Activated naive CD4-positive, alpha-beta T cell treated with anti-CD3 and anti-CD28 coated beads, Interleukin-2, amount 50 U/mL, for 72 hours (primary cell): ENCODE data around the gene BCAS3. TPM values are rescaled to one million over a fixed set of nuclear protein-coding genes. Genes with fewer than 3 reads are reported as not detected.
"Not testable (repeated sequence)": the region's sequence is repeated elsewhere in the genome, so short reads cannot be mapped to it uniquely, and the experiment has no call there.

Experiments
- ATAC-seq, 2 donors: fragments of 150-1000 bp; cut with Tn5 transposase; 2 replicates each; pipeline ENCODE4 v1.10.0; 2021; ENCODE audit warnings: mild to moderate bottlenecking in 2 of 2, moderate library complexity in 2 of 2
- DNase-seq, 2 donors: peaks; one replicate each; pipeline ENCODE4 v3.0.0; 2021 to 2022; ENCODE audit warnings: low spot score in 2 of 2
- H3K27ac Mint-ChIP-seq, 2 donors: one replicate each; pipeline ENCODE4 v1.8.0; 2022; ENCODE audit warnings: mild to moderate bottlenecking in 2 of 2, mixed read lengths in 2 of 2
- H3K36me3 Mint-ChIP-seq, 2 donors: one replicate each; pipeline ENCODE4 v1.8.0; 2022; ENCODE audit warnings: mixed read lengths in 2 of 2
- H3K9me3 Mint-ChIP-seq, 2 donors: one replicate each; pipeline ENCODE4 v1.8.0; 2022; ENCODE audit warnings: mixed read lengths in 2 of 2
- total RNA-seq, 2 donors: library from RNA; stranded (reverse); gene quantifications; one replicate each; pipeline ENCODE4 v1.2.3, GENCODE V29; 2022

The BCAS3 gene
- total RNA-seq, 2 donors from 2014 or later: 10.5 to 24.4 TPM

GRCh38 chr17:61354895-61355874 is 677.5 kb downstream of the BCAS3 start:
- H3K36me3 Mint-ChIP-seq: no peaks in the 10 kb centered on the region
- H3K27ac Mint-ChIP-seq: no peak overlapping the region
- no peak for ATAC-seq
- DNase-seq: no peak
- no peaks in the 10 kb centered on the region for H3K9me3 Mint-ChIP-seq

- not testable (repeated sequence) for DNase-seq, H3K27ac Mint-ChIP-seq, H3K9me3 Mint-ChIP-seq, H3K36me3 Mint-ChIP-seq, ATAC-seq
These were observed 679.4 kb downstream of the BCAS3 start for GRCh38 chr17:61357061-61357460.

- not testable (repeated sequence) for H3K36me3 Mint-ChIP-seq, DNase-seq, ATAC-seq, H3K27ac Mint-ChIP-seq, H3K9me3 Mint-ChIP-seq
These were observed 681.9 kb downstream of the BCAS3 start for GRCh38 chr17:61359513-61359912.

GRCh38 chr17:61360318-61360943 is 682.8 kb downstream of the BCAS3 start:
- H3K9me3 Mint-ChIP-seq: no peaks in the 10 kb centered on the region
- no peaks in the 10 kb centered on the region for H3K36me3 Mint-ChIP-seq
- ATAC-seq (no peak), DNase-seq (no peak)
- no peak overlapping the region for H3K27ac Mint-ChIP-seq

- ATAC-seq (no peak), DNase-seq (no peak)
- Mint-ChIP-seq H3K36me3 (no peaks in the 10 kb centered on the region), H3K27ac (no peak overlapping the region), H3K9me3 (no peaks in the 10 kb centered on the region)
These were observed 683.4 kb downstream of the BCAS3 start for GRCh38 chr17:61361084-61361483.

- H3K9me3 Mint-ChIP-seq: no peaks in the 10 kb centered on the region
- H3K36me3 Mint-ChIP-seq: no peaks in the 10 kb centered on the region
- H3K27ac Mint-ChIP-seq: no peak overlapping the region
- no peak for DNase-seq
- no peak for ATAC-seq
These were observed 684.7 kb downstream of the BCAS3 start for GRCh38 chr17:61362396-61362795.

GRCh38 chr17:61362852-61363600 is 685.4 kb downstream of the BCAS3 start:
- H3K27ac Mint-ChIP-seq: no peak overlapping the region
- no peaks in the 10 kb centered on the region for H3K9me3 Mint-ChIP-seq
- no peak for DNase-seq
- ATAC-seq: no peak
- H3K36me3 Mint-ChIP-seq: no peaks in the 10 kb centered on the region

GRCh38 chr17:61363601-61364462 is 686.2 kb downstream of the BCAS3 start:
- no peak for ATAC-seq
- no peak for DNase-seq
- no peak overlapping the region for H3K27ac Mint-ChIP-seq
- no peaks in the 10 kb centered on the region for H3K9me3 Mint-ChIP-seq
- no peaks in the 10 kb centered on the region for H3K36me3 Mint-ChIP-seq

- H3K36me3 Mint-ChIP-seq: no peaks in the 10 kb centered on the region
- DNase-seq (no peak), ATAC-seq (no peak)
- no peak overlapping the region for H3K27ac Mint-ChIP-seq
- H3K9me3 Mint-ChIP-seq: no peaks in the 10 kb centered on the region
These were observed 686.8 kb downstream of the BCAS3 start for GRCh38 chr17:61364463-61364846.

GRCh38 chr17:61366076-61366714 is 688.5 kb downstream of the BCAS3 start:
- Mint-ChIP-seq H3K36me3 (no peaks in the 10 kb centered on the region), H3K27ac (no peak overlapping the region), H3K9me3 (no peaks in the 10 kb centered on the region)
- no peak for DNase-seq
- ATAC-seq: no peak

- H3K9me3 Mint-ChIP-seq: no peaks in the 10 kb centered on the region
These were observed 689.2 kb downstream of the BCAS3 start for GRCh38 chr17:61366715-61367413.

GRCh38 chr17:61368049-61368831 is 690.6 kb downstream of the BCAS3 start:
- H3K27ac Mint-ChIP-seq: no peak overlapping the region
- no peaks in the 10 kb centered on the region for H3K36me3 Mint-ChIP-seq
- ATAC-seq: no peak
- no peak for DNase-seq
- H3K9me3 Mint-ChIP-seq: no peaks in the 10 kb centered on the region

More at GRCh38 chr17:61366715-61367413, 689.2 kb downstream of the BCAS3 start:
- DNase-seq (no peak), ATAC-seq (no peak)
- H3K27ac Mint-ChIP-seq: no peak overlapping the region
- no peaks in the 10 kb centered on the region for H3K36me3 Mint-ChIP-seq

GRCh38 chr17:61368832-61369450 is 691.3 kb downstream of the BCAS3 start:
- Mint-ChIP-seq H3K9me3 (no peaks in the 10 kb centered on the region), H3K36me3 (no peaks in the 10 kb centered on the region), H3K27ac (no peak overlapping the region)
- no peak for ATAC-seq
- DNase-seq: no peak

- DNase-seq (no peak), ATAC-seq (no peak)
- no peaks in the 10 kb centered on the region for H3K9me3 Mint-ChIP-seq
- H3K36me3 Mint-ChIP-seq: no peaks in the 10 kb centered on the region
- no peak overlapping the region for H3K27ac Mint-ChIP-seq
These were observed 692.1 kb downstream of the BCAS3 start for GRCh38 chr17:61369751-61370150.
